GM10847 (cell line): ENCODE results near the gene KCP.

Experiments
- POLR2A ChIP-seq: IDR thresholded peaks from 2 replicates; pipeline ENCODE4 v1.6.1; 2011; ENCODE audit not compliant: insufficient read length; ENCODE audit errors: extremely low read depth

KCP gene

GRCh38 chr7:128910569-128910945 is at the start of gene KCP:
TSS of gene KCP (minus strand) at chr7:128910709. CDS start at chr7:128910676, 33 bp downstream.
- no peak for TF ChIP-seq POLR2A

- no peak for TF ChIP-seq POLR2A
Measured at GRCh38 chr7:128959296-128959695, 48.8 kb upstream of the KCP start.

- no peak for TF ChIP-seq POLR2A
Measured at GRCh38 chr7:128955981-128956380, 45.5 kb upstream of the KCP start.

DNA sequence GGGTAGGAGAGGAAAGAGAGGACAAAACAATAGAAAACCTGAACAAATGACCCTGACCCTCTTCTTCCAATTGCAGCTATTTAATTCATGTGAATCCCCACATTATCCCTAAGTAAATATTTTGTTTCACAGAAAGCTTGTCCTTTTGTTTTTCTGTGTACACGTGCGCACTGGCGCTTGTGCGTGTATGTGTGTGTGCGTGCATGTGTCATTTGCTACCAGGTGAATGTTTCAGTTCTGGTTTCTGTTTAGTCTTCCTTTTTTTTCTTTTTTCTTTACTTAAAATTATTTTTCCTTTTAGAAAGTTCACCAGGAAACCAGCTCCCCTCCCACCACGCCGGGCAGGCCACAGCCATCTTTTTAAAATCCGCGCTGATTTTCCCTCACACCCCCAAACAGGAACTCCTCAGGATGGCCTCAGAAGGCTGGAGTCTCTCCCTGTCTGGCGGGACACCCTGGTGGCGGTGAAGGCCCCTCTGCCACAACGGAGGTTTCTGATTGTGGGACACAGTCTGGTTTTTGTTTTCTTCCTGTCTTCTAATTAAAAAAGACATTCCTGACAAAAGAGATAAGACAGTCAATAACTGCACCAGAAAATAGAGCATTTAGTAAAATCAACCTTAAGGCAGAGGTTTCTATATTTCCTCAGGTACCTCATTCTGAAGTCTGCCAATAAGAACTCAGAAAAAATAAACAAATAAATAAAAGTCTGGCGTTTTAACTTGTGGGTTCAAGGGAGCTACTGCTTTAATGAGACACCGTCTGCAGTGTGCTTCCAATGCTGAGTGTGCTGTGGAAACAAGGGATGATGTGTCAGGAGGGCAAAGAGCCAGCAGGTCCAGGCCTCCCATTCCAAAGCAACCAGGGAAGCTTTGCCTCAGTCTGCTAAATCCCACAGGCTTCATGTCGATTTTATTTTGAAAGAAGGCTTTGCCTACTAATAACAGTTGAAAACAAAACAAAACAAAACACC is 44.6 kb upstream of the KCP start:
- no peak for TF ChIP-seq POLR2A

DNA sequence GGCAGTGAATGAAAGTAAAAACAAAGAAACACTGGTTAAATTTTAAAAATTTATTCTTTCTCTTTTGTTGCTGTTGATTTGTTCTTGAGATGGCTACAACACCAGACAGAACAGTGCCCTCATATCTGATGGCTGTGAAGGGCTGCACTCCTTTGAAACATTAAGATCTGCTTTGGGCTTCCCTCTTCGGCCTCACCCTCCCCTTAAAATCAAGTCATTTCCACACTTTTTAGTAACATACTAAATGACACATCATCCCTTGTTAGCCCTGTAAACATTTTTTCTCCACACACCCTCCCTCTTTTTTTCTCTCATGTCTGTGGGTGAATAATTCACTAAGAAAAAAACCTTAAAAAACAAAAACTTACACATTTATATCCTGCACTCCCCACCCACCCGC is 43.6 kb upstream of the KCP start:
- TF ChIP-seq POLR2A, result no peak

DNA sequence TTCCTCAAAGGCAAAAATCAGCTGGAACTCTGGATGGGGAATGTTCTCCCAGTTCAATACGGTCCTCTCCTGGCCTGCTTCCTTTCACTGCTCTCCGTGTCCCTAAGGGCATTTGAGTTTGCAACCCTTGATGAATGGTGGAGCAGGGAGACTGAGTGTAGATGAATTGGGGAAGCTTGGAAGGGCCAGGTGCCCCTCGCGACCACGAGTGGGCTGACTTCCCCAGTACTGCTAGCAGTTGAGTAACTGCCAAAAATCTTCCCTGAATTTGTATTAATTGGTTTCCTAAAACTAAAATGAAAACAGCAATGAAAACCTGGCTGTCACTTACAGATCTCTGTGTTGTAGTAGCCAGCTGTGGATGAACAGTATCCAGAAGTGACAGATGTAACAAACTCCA is 40.8 kb upstream of the KCP start:
- TF ChIP-seq POLR2A, result no peak

DNA sequence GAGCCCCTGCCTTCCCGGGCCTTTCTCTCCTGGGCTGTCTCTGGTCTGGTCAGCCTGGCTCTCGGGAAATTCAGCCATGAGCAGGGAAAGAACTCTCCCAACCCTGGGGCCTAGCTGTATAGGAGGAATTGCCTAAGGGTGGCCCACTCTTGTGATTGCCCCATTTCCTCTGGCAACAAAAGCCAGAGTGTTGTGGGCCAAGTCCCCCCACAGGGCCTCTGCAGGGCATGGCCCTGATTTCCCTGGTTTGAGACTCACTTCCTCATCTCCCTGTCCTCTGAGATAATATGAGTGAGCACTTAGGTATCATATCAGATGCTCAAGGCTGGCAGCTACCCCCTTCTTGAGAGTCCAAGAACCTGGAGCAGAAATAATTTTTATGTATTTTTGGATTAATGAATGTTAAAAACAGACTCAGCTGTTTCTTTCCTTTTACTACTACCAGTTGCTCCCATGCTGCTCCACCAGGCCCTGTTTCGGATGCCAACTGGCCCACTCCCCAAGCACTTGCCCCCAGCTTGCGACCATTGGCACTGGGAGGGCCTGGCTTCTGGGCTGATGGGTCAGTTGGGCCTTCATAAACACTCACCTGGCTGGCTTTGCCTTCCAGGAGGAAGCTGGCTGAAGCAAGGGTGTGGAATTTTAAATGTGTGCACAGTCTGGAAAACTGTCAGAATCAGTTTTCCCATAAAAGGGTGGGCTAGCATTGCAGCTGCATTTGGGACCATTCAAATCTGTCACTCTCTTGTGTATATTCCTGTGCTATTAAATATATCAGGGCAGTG is 38.7 kb upstream of the KCP start:
- TF ChIP-seq POLR2A, result no peak

GRCh38 chr7:128948312-128948973 is 37.9 kb upstream of the KCP start:
- no peak for TF ChIP-seq POLR2A

GRCh38 chr7:128947854-128948253 is 37.3 kb upstream of the KCP start:
- TF ChIP-seq POLR2A, result no peak

DNA sequence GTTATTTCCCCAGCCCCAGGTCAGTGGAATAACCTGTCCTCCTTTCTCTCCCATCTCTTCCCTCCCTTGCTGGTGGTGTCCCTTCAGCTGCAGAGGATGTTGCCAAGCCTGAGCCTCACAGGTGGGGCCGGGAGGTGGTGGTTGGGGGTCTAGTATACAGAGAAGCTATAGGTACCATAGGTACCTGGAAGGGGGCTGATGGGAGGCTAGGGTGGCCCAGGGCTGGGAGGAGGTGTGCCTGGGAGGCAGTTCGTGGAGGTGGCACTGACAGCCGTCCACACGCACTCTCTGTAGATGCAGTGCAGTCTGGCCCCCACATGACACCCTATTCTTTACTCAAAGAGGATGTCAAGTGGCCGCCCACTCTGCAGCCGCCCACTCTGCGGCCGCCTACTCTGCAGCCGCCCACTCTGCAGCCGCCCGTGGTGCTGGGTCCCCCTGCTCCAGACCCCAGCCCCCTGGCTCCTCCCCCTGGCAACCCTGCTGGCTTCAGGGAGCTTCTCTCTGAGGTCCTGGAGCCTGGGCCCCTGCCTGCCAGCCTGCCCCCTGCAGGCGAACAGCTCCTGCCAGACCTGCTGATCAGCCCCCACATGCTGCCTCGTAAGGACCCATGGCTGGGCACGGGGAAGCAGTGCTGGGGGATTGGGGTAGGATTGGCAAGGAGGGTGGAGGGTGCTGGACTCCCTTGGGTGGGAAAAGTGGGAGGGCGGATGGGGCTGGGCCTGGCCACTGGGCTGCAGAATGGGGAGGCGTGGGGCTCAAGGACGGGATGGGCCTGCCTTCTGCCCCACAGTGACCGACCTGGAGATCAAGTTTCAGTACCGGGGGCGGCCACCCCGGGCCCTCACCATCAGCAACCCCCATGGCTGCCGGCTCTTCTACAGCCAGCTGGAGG is 36.7 kb upstream of the KCP start:
- no peak for TF ChIP-seq POLR2A

DNA sequence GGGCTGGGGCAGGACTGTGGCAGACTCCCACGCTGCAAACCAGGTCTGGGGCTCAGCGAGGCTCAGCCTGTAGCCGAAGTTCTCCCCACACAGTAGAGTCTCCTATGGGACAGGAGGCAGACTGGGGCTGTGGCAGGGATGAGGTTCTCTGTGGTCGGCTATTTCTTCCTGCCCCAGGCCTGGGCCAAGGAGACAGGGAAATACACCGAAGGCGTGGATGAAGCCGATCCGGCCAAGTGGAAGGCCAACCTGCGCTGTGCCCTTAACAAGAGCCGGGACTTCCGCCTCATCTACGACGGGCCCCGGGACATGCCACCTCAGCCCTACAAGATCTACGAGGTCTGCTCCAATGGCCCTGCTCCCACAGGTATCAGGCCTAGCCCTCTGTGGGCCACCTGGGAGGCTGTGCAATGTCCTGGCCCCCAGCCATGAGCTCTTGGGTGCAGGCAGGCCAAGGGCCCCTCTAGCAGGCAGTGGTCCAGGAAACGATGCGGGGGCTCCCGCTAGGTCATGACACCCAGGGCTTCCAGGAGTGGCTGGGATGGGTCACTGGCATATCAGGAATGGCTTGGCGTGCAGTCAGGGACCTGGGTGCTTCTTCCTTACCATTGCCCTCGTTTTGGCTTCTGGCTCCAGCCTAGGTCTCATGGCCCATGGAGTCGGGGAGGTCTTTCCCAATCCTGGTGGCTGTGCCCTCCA is 35.3 kb upstream of the KCP start:
- TF ChIP-seq POLR2A, result no peak

DNA sequence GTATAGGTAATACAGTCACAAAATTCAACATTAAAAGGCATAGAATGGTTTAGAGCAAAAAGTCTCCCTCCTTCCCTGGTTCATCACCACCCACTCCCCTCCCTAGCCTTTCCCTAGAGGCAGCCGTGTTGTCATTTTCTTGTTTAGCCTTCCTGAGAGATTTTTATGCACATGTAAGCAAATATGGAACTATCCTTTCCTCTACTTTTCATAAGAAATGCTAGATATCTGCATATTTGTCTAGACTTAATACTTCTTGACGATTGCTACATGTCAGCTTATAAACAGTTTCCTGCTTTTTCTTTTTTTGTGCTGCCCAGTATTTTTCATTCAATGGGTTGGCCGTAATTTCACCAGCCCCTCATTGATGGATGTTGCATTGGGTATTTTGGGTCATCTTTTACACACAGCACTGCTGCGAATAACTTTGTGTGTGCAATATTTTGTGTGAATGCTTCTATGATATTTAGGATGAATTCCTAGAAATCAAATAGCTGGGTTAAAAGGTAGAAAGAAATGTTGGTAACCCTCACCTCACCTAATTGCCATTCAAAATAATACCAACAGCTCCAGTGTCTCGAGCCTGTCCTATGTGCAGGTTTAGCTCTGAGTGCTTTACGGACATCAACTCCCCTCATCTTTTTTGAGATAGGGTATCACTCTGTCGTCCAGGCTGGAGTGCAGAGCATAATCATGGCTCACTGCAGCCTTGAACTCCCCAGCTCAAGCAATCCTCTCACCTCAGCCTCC is 34.2 kb upstream of the KCP start:
- TF ChIP-seq POLR2A, result no peak

- TF ChIP-seq POLR2A, result no peak
Measured at GRCh38 chr7:128941946-128942526, 31.5 kb upstream of the KCP start.
